PC-9 (cell line): ENCODE data around the gene TRIM37. TPM values are rescaled to one million over a fixed set of nuclear protein-coding genes. Genes with fewer than 3 reads are reported as not detected.
"Not testable (repeated sequence)": the region's sequence is repeated elsewhere in the genome, so short reads cannot be mapped to it uniquely, and the experiment has no call there.

ENCODE experiments used
- BruUV-seq: library from RNA; stranded (reverse); fragments of 400-500 nt; replicated peaks from 2 replicates; lab custom pipeline; 2021; lab: Mats Ljungman, UMichigan
- CTCF ChIA-PET: fragments of 300-600 bp; sonication (Branson Sonifier 250); formaldehyde crosslinking; loops from one replicate; lab custom pipeline; 2022; ENCODE audit warnings: antibody characterized with exemption; lab: Charles Lee
- POLR2A ChIA-PET: fragments of 300-600 bp; sonication (Branson Sonifier 250); formaldehyde crosslinking; loops from one replicate; lab custom pipeline; 2022; ENCODE audit warnings: antibody characterized with exemption; ENCODE audit not compliant: unreplicated experiment; lab: Charles Lee
- DNase-seq, 2 experiments: peaks; one replicate each; pipeline versions ENCODE4 v3.0.0 to v3.0.0-alpha.2; 2015 to 2022; ENCODE audit warnings: mixed read lengths in 1 of 2
- H2AFZ ChIP-seq: fragments of 200-600 bp; sonication (generic); 2 replicates; pipeline ENCODE4 v1.8.1; 2017; ENCODE audit warnings: antibody characterized with exemption
- H3F3A ChIP-seq: fragments of 200-600 bp; sonication (generic); 2 replicates; pipeline ENCODE4 v1.8.1; 2017; ENCODE audit warnings: antibody characterized with exemption, mild to moderate bottlenecking, low read depth; ENCODE audit not compliant: insufficient read depth
- H3K27ac ChIP-seq: fragments of 200-600 bp; sonication (generic); 2 replicates; pipeline ENCODE4 v1.6.1; 2016; ENCODE audit warnings: mixed run types
- H3K27me3 ChIP-seq: fragments of 200-600 bp; sonication (generic); 2 replicates; pipeline ENCODE4 v1.6.1; 2016; ENCODE audit warnings: low read depth, mixed run types; ENCODE audit not compliant: insufficient read depth
- H3K36me3 ChIP-seq: fragments of 200-600 bp; sonication (generic); 2 replicates; pipeline ENCODE4 v1.6.1; 2016; ENCODE audit warnings: low read depth, mixed run types
- H3K4me1 ChIP-seq: fragments of 200-600 bp; sonication (generic); replicated peaks from 2 replicates; pipeline ENCODE4 v1.6.1; 2016; ENCODE audit warnings: mixed run types; ENCODE audit not compliant: insufficient read depth
- H3K4me2 ChIP-seq: fragments of 200-600 bp; sonication (generic); 2 replicates; pipeline ENCODE4 v1.6.1; 2017; ENCODE audit warnings: mixed run types
- H3K4me3 ChIP-seq: fragments of 200-600 bp; sonication (generic); 2 replicates; pipeline ENCODE4 v1.6.1; 2016; ENCODE audit warnings: mixed run types
- H3K79me2 ChIP-seq: fragments of 200-600 bp; sonication (generic); 2 replicates; pipeline ENCODE4 v1.6.1; 2017; ENCODE audit warnings: low read depth, mixed run types
- H3K9me2 ChIP-seq: fragments of 200-600 bp; sonication (generic); 2 replicates; pipeline ENCODE4 v1.8.1; 2017; ENCODE audit warnings: mild to moderate bottlenecking; ENCODE audit not compliant: insufficient read depth
- H3K9me3 ChIP-seq: fragments of 200-600 bp; sonication (generic); 2 replicates; pipeline ENCODE4 v1.8.1; 2016; ENCODE audit warnings: low read depth; ENCODE audit not compliant: insufficient read depth
- H4K20me1 ChIP-seq: fragments of 200-600 bp; sonication (generic); 2 replicates; pipeline ENCODE4 v1.8.1; 2017; ENCODE audit not compliant: insufficient read depth
- CTCF ChIP-seq: fragments of 200-600 bp; sonication (generic); conservative IDR thresholded peaks from 2 replicates; pipeline ENCODE4 v1.6.1; 2017; ENCODE audit warnings: mixed run types, antibody characterized with exemption, mild to moderate bottlenecking, moderate library complexity
- EZH2 ChIP-seq: fragments of 200-600 bp; sonication (generic); IDR thresholded peaks from 2 replicates; pipeline ENCODE4 v1.8.0; 2017; ENCODE audit warnings: antibody characterized with exemption, low read depth
- intact Hi-C: fragments of 100-400 bp; cut with micrococcal nuclease; formaldehyde crosslinking; loops from one replicate; pipeline ENCODE4 v1.10.0; 2022; ENCODE audit not compliant: unreplicated experiment
- total RNA-seq: library from RNA; stranded (reverse); gene quantifications from 2 replicates; pipeline ENCODE4 v1.2.3, GENCODE V29; 2021

TRIM37 gene
- total RNA-seq, 1 experiment from 2014 or later, result 24.6 TPM

GRCh38 chr17:58956997-58957724, 149.5 kb downstream of the TRIM37 start:
- no peaks in the 10 kb centered on the region for H3K9me2 ChIP-seq
- POLR2A ChIA-PET, result interaction anchor here (0.7 kb wide), 1 partner anchor 266 kb away, joined by 4 read pairs; no protein-coding TSS in a partner anchor
- no peaks in the 10 kb centered on the region for H3K79me2 ChIP-seq
- H3K4me2 ChIP-seq, result no peak overlapping the region
- H2AFZ ChIP-seq, result peak overlapping the region; percentile 56; the same call in 1 of the 2 replicates
- no peak overlapping the region for H3K27ac ChIP-seq
- H3K36me3 ChIP-seq, result no peaks in the 10 kb centered on the region
- H3K9me3 ChIP-seq, result no peaks in the 10 kb centered on the region
- no peak overlapping the region for H3K4me3 ChIP-seq
- H3K4me1 ChIP-seq, result peaks cover 28% of the 10 kb centered on the region
- DNase-seq, result peak in 1 of 2 experiments; percentile 36
- CTCF ChIA-PET, result no interaction called here
- BruUV-seq, result no TSS peak
- no peaks in the 10 kb centered on the region for H4K20me1 ChIP-seq
- H3F3A ChIP-seq, result peaks cover 15% of the 10 kb centered on the region; the same call in 1 of the 2 replicates
- TF ChIP-seq EZH2 (no peak), CTCF (no peak)
- H3K27me3 ChIP-seq, result no peaks in the 10 kb centered on the region
- intact Hi-C loops, result no loop called here

GRCh38 chr17:58954358-58954757, 152.3 kb downstream of the TRIM37 start:
- DNase-seq, POLR2A ChIA-PET, H3K36me3 ChIP-seq, H3F3A ChIP-seq, H3K27ac ChIP-seq, H3K9me2 ChIP-seq, H3K4me3 ChIP-seq, H3K79me2 ChIP-seq, intact Hi-C loops, BruUV-seq, H4K20me1 ChIP-seq, H2AFZ ChIP-seq, H3K27me3 ChIP-seq, H3K4me2 ChIP-seq: not testable (repeated sequence)
- H3K4me1 ChIP-seq, result peaks cover 12% of the 10 kb centered on the region
- H3K9me3 ChIP-seq, result peaks cover 19% of the 10 kb centered on the region
- CTCF ChIA-PET, result interaction anchor here (0.6 kb wide), 1 partner anchor 83 kb away, joined by 5 read pairs; no protein-coding TSS in a partner anchor

- no peak for TF ChIP-seq EZH2
- no peak for TF ChIP-seq CTCF
- Histone ChIP-seq H4K20me1 (no peaks in the 10 kb centered on the region), H2AFZ (no peak overlapping the region), H3K79me2 (no peaks in the 10 kb centered on the region), H3K9me2 (no peaks in the 10 kb centered on the region), H3F3A (no peaks in the 10 kb centered on the region), H3K36me3 (no peaks in the 10 kb centered on the region), H3K4me2 (no peak overlapping the region), H3K4me3 (no peak overlapping the region), H3K9me3 (peaks cover 23% of the 10 kb centered on the region), H3K27me3 (no peaks in the 10 kb centered on the region), H3K27ac (no peak overlapping the region), H3K4me1 (no peaks in the 10 kb centered on the region)
- ChIA-PET POLR2A (no interaction called here), CTCF (no interaction called here)
- no peak for DNase-seq
- BruUV-seq, result no TSS peak
- intact Hi-C loops, result no loop called here
Observed at GRCh38 chr17:58947824-58948223, 158.9 kb downstream of the TRIM37 start.
